Endothelial cell of umbilical vein (primary cell): ENCODE results near the gene MAST4.

ENCODE experiments used
- CTCF ChIP-seq, 2 donors: IDR thresholded peaks; 1 replicate in 1 of 2; 2 replicates in 1 of 2; pipeline ENCODE4 v1.5.1; 2011; ENCODE audit warnings: low read length in 2 of 2, mild to moderate bottlenecking in 2 of 2, moderate library complexity in 2 of 2, control low read depth in 1 of 2, inconsistent platforms in 1 of 2, low read depth in 1 of 2; ENCODE audit not compliant: insufficient read depth in 1 of 2; ENCODE audit errors: extremely low read depth in 1 of 2
- EZH2 ChIP-seq: IDR thresholded peaks from 2 replicates; pipeline ENCODE4 v1.6.1; 2012; ENCODE audit warnings: borderline replicate concordance, low read depth, mild to moderate bottlenecking, moderate library complexity, low read length, inconsistent platforms; ENCODE audit not compliant: severe bottlenecking
- MAX ChIP-seq: IDR thresholded peaks from 2 replicates; pipeline ENCODE4 v1.6.1; 2011; ENCODE audit not compliant: insufficient read depth, insufficient read length
- MYC ChIP-seq: IDR thresholded peaks from one replicate; pipeline ENCODE4 v1.6.1; 2011; ENCODE audit warnings: mild to moderate bottlenecking, low read depth, low read length
- POLR2A ChIP-seq: IDR thresholded peaks from 2 replicates; pipeline ENCODE4 v1.6.1; 2012; ENCODE audit warnings: low read depth, mild to moderate bottlenecking, control low read depth, low read length
- POLR2AphosphoS5 ChIP-seq: IDR thresholded peaks from 2 replicates; pipeline ENCODE4 v1.6.1; 2012; ENCODE audit warnings: low read depth, mild to moderate bottlenecking, control low read depth, low read length, moderate library complexity; ENCODE audit not compliant: insufficient read depth

- TF ChIP-seq CTCF (IDR thresholded peaks at IDR 0.05; ENCODE audit: extremely low read depth in 1 of 2, insufficient read depth in 1 of 2, low read depth in 1 of 2, low read length in 2 of 2) (no peak), EZH2 (no peak), POLR2A (no peak), POLR2AphosphoS5 (no peak), MAX (no peak), MYC (no peak)
These were observed 222.7 kb downstream of the MAST4 start for GRCh38 chr5:66818935-66819328.
